Measurements from ENCODE around the gene CAMK2G.
"Not testable (repeated sequence)": the region's sequence is repeated elsewhere in the genome, so short reads cannot be mapped to it uniquely, and the experiment has no call there.

CAMK2G gene

DNA sequence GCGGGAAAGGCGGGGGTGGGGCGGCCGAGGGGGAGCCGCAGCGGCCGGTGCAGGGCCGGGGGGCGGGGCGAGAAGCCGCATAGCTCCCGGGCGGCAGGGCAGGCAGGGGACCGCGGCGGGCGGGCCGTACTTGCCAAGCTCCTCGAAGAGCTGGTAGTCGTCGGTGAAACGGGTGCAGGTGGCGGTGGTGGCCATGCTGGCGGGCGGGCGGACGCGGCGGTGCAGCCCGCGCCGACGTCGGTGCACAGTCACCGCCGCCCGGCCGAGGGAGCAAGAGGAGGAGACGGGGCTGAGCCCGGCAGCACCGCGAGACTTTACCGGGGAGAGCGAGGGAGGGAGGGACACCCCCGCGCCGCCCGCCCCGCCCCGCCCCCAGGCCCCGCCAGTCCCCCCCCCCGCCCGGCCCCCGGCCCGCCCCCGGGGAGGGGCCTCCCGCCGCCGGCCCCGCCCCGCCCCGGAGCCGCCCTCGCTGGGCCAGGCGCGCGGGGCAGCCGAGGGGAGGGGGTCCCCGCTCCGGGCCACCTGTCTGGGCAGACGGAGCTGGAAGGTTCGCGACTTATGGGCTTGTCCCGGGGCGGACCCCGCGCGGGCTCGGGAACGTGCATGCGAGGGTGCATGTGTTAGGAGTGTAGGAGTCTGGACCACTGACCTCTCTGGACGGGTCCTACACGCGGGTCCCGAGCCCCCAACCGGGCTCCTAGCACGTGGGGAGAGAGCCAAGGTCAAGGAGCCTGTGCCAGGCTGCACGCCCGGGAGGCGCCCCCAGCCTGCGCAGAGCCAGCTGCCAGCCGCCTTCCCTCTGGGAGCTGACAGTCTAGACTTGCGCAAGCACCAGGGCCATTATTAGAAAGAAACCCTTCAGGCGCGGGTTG, at the start of gene CAMK2G:
TSS of gene CAMK2G (minus strand) at position 289 of the 872 bp plus-strand sequence. CDS start at position 195, 94 bp downstream.
- DNase-seq = no peak

DNA sequence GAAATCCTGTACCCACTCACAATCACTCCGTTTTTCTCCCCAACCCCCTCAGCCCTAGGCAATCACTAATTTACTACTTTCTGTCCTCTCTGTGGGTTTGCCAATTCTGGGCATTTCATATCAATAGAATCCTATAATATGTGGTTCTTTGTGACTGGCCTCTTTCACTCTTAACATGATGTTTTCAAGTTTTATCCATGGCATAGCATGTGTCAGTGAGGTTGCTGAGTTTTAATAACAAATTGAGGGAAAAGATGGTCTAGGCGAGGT, 48.4 kb upstream of the CAMK2G start:
- DNase-seq = no peak

DNA sequence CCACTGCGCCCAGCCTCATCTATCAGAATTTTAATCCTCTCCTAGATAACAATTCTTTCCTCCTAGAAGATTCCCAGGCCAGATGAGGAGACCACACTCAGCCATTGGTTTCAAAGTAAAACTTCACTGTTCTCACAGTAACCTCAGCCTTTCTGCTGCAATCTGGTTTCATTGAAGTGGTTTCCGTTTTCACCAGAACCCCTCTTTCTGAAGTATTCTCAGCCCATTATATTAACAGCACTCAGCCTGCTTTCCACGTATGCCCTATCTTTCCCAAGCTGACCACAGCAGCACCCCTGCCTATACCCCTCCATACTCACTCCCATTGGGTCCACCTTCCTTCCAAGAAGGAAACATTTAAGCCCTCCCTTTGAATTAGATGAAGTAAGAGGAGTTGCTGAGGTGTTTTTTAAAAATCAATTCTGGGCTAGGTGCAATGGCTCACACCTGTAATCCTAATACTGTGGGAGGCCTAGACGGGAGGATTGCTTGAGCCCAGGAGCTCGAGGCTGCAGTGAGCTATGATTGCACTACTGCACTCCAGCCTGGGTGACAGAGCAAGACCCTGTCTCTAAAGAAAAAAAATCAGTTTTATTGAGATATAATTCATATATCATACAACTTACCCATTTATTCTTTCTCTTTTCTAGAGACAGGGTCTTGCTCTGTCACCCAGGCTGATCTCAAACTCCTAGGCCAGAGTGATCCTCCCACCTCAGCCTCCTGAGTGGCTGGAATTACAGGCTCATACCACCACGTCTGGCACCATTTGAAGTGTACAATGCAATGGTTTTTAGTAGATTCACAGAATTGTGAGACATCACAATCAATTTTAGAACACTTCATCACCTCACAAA, 47.9 kb upstream of the CAMK2G start:
- DNase-seq = no peak

DNA sequence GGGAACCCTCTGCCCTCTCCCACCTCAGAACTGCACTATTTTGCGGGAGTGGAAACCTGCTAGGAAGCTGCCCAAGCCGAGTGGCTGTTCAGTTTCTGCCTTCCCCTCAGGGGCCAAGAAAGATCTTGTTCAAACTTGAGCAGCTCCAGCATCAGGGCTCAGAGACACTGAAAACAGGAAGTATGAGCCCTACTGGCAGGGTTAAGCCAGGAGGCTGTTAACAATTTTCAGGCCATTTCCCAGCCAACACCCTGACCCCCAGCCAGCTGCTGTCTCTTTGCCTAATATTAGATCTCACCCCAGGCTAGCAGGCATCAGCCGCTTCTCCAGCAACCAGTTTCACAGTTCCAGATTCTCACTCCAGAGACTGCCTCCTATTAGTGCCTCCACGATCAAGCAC, 45.7 kb upstream of the CAMK2G start:
- DNase-seq = no peak

DNA sequence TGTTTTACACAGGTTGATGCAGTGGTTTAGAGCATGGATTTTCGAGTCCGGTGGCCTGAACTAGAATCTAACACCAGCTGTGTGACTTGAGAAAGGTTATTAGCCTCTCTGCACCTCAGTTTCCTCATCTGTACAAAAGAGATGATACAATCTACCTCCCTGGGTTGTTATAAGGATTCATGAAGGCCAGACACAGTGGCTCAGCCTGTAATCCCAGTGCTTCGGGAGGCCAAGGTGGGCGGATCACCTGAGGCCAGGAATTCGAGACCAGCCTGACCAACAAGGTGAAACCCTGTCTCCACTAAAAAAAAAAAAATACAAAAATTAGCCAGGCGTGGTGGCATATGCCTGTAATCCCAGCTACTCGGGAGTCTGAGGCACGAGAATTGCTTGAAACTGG, 45.1 kb upstream of the CAMK2G start:
- not testable (repeated sequence) for DNase-seq

DNA sequence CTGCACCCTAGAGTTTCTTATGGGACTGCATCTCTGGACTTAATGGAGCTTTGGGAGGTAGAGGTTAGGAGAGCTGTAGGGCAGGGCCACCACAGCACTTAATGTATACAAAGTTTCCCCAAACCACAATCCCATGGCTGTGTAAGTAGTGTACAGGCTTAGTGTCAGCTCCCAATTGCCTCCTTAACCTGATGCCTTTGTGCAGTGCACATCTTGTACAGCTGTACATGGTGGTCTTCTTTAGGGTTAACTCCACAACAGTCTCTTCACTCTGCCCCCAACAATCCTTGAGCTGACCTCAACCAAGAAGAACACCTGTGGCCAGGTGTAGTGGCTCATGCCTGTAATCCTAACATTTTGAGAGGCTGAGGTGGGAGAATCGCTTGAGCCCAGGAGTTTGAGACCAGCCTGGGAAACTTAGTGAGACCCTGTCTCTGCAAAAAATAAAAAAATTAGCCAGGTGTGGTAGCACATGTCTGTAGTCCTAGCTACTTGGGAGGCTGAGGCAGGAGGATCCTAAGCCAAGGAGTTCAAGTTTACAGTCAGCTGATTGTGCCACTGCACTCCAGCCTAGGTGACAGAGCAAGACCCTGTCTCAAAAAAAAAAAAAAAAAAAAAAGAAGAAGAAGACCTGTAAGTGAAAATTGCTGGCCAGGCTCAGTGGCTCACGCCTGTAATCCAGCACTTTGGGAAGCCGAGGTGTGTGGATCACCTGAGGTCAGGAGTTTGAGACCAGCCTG, 43.4 kb upstream of the CAMK2G start:
- no peak for DNase-seq

DNA sequence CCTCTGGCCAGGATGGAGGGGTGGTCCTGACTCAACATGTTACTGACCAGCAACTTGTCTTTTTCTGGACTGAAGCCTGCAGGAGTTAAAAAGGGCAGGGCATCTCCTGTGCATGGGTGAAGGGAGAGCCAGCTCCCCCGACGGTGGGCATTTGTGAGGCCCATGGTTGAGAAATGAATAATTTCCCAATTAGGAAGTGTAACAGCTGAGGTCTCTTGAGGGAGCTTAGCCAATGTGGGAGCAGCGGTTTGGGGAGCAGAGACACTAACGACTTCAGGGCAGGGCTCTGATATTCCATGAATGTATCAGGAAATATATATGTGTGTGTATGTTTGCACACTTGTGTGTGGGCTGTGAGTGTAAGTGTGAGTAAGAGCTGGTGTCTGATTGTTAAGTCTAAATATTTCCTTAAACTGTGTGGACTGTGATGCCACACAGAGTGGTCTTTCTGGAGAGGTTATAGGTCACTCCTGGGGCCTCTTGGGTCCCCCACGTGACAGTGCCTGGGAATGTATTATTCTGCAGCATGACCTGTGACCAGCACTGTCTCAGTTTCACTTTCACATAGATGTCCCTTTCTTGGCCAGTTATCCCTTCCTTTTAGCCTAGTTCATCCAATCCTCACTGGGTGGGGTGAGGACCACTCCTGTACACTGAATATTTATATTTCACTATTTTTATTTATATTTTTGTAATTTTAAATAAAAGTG, 42.6 kb upstream of the CAMK2G start:
- DNase-seq = no peak

DNA sequence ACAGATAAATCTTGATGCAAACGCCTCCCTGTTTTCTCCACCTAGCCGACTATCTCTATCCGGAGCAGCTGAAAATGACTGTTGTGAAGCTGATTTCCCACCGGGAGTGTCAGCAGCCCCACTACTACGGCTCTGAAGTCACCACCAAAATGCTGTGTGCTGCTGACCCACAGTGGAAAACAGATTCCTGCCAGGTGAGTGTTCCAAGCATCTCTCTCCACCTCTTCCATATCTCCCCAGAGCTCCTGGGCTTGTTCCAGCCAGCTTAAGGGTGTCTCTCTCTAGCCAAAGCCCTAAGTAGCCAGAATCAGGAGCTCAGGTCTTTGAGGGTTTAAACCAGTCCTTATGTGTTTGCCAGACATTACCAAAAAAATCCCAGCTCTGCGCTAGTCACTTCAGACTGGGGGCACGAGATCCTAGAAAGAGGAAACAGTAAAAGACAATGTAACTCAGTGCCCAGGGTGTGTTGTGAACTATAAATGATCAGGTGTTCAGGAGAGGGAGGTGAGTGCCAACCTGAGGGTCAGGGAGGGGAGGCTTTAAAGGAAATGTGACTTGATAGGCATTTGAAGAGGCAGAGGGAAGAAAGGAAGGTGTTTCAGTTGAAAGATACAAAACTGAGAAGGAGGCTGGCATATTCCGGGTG, 41.0 kb upstream of the CAMK2G start:
- DNase-seq = no peak

DNA sequence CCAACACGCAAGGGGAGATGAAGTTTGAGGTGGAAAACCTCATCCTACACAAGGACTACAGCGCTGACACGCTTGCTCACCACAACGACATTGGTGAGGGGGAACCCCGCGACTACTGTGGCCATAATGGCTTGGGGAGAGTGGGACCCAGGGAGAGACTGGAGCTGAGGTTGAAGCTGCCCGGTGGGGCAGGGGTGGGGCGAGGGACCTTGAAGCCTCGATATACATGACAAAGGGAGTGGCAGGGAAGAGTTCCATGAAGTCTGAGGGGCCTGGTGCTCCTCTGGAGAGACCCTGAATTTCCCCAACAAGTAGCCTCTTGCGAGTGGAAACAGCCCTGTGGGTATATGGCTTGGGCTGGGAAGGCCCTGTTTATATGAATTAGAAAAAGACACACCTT, 39.7 kb upstream of the CAMK2G start:
- no peak for DNase-seq

DNA sequence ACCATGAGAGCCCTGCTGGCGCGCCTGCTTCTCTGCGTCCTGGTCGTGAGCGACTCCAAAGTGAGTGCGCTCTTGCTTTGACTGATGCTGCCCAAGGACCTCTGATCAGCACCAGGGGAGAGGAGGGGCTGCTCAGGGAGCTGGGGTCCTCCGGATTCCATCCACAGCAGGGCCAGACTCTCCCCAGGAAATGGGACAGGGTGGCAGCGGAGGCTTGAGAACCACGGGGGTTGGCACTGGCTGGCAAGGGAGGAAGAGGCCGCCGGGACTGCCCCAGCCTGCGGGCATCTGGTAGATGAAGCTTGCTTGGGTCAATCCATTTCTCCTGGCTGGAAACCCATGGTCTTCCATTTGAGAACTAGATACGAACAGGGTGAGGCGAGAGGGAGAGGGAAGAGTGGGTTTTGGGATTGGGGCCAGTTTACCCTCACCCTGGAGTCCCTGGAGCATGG, 37.2 kb upstream of the CAMK2G start:
- DNase-seq = no peak

DNA sequence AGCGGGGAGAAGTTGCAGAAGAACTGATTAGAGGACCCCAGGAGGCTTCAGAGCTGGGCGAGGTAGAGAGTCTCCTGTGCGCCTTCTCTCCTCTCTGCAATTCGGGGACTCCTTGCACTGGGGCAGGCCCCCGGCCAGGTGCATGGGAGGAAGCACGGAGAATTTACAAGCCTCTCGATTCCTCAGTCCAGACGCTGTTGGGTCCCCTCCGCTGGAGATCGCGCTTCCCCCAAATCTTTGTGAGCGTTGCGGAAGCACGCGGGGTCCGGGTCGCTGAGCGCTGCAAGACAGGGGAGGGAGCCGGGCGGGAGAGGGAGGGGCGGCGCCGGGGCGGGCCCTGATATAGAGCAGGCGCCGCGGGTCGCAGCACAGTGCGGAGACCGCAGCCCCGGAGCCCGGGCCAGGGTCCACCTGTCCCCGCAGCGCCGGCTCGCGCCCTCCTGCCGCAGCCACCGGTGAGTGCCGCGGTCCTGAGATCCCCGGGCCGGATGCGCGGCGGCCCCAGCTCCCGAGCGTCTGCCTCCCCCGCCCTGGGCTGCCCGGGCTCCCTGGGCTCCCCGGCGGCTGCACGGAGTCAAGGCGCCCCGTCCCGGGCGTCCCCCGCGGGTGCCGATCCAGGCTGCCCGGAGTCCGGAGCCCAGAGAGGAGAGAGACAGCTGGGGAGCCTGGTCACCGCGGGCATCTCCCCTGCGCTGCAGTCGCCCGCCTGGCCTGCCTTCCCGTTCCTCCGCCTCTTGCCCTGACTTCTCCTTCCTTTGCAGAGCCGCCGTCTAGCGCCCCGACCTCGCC, 36.6 kb upstream of the CAMK2G start, which contains the start of gene PLAU:
TSS of gene PLAU (plus strand) at position 369 of the 789 bp plus-strand sequence. CDS start 424 bp downstream, outside the sequence.
- no peak for DNase-seq

DNA sequence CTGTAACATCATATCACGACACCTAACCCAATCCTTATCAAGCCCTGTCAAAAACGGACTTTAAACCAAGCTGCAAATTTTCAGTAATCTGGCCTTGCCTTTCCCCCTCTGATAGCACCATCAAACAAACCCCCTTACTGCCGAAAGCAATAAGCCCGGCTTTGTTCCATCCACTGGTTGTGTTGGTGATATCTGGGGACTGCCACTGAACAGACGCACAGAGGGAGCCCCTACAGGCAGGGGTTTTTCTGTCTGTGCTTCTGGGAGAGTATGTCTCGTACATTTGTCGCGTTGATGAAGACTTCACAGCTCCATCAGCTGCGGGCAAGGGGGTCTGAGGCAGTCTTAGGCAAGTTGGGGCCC, 36.0 kb upstream of the CAMK2G start:
- no peak for DNase-seq

DNA sequence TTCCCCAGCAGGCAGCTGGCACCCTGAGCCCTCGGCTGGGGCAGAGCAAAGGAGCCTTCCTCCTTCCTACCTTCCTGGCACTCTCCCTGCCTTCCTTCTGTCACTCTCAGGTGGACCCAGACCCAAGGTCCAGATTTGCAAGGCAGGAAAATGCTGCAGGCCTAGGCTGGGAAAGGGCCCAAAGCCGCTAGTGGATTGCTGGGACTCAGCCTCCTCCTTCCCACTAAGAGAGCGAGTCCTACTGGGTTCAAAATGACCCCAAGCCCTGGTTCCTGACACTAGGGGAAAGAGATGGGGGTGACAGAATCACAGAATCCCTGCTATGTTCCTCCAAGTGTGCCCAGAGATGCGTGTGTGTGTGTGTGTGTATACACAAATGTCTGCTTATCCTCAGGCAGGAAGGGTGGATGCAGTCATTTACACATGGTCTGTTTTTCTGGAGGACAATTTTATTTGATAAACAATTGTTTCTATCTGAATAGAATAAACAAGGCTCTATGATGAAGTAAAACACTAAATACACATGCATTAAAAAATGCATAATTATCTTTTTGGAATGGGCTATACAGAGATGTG, 35.3 kb upstream of the CAMK2G start:
- DNase-seq = no peak

DNA sequence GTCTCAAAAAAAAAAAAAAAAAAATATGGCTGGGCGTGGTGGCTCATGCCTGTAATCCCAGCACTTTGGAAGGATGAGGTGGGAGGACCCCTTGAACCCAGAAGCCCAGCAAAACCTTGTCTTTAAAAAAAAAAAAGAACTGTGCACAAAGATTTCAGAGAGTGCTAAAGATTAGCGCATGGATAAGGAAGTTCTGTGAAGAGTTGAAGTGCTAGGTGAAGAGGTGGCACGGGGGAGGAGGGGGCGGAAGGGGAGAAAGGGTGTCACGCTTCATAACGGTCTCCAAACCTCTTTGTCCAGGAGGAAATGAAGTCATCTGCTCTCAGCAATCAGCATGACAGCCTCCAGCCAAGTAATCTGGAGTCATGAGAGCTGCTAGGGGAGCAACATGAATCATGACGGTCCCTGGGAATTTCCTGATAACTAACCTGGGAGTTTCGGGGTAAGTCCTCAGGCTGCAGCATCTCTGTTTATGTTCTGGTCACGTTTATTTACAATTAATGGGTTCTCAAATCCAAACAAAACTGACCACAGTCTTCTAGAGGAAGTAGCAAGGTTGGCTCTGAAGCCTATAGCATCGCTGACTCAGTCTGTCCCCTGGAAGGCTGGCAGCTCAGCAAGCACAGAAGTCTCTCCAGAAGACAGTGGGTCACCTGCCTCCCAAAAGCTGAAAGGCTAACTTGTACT, 34.6 kb upstream of the CAMK2G start:
- no peak for DNase-seq

DNA sequence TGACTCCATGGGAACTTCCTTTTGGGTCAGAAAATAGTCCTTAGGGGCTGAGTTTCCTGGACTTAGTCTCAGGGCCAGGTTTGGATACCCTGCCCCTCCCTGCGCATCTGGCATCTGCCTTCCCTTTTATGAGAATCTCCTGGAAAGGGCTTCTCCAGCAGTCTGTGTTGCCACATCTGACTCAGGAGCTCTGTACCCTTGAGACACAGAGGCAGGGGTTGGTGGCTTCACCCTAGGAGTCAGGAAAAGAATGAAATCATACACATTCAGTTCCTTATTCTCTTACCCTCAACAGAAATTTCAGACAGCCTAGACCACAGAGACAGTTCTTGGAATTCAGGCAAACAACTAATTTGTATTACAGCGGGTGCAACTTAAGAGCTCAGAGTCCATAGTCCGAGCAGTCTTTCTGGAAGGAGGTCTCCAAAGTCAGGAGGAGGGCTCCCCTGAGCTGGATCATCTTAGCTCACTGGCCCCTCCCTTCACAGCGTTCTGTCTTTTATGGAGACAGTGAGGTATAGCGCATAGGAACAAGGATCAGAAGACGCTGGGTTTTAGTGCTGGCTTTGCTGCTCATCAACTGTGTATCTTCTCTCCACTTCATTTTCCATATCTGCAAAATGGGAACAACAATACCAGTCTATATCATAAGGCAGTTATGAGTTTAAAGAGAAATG, 33.6 kb upstream of the CAMK2G start:
- DNase-seq = no peak

DNA sequence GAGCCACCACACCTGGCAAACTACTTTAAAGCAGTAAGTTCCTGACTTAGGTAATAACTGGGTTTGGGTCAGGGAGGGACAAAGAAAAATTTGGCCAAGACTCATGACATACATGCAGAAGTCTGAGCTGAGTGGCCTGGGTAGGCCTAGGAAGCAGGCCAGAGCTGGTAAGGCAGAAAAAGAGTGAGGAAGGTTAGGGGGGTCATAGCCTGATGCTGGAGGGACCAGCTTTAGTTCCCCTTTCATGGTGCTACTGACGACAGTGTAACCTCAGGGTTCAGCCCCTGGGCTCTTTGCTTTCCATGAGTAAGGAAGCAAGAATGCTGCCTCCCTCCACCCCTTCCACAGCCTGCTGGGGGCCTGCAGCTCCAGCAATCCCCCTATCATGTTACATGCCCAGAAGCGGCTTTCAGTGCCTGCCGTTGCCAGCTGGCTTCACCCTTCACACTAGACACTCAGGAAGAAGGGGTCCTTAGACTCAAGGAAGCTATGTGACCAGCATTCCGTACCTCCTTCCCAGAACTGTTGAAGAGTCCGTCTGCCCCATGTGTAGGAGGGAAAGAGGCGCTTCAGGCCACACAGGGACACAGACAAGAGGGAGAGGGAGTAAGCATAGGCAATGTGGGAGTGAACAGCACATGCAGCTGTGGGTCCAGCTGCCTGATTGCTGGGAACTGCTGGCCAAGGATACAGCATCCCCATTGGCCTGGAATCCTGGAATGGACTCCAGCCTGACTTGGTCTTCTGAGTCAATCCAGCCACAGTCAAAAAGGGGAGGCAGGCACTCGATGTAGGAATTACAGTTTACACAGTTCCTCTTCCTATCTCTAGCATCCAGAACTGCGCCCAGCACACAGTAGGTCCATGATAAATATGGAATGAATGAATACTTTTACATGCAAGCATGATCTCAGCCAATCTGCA, 32.4 kb upstream of the CAMK2G start:
- DNase-seq = no peak

DNA sequence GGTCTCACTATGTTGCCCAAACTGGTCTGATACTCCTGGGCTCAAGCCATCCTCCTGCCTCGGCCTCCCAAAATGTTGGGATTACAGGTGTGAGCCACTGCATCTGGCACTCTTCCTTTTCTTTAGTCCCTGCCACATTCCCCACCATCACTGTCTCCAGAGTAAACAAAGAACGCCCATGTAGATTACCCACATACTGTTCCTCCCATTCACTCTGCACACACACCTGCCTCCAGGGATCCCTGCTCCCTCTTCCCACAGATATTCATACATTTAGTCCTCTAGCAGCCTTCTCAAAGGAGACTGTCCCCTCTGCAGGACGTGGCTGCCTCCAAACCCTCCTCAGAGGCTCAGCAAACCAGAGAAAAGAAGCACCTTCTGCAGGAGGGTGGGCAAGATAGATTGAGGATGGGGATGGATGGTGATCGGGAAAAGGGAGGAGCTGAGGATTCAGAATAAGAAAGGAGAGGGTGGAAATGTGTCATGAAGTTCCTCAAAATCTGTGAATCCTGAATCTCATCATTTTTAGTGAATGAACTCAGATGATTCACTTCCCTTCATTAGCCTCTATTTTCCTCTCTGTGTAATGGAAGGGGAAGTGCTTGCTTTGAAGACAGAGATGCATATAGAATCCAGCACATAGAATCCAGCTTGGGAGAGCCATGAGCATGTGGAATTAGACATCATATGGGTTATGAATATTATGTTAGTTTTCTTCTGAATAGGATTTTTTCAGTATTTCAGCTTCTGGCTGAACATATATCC, 31.1 kb upstream of the CAMK2G start:
- no peak for DNase-seq

DNA sequence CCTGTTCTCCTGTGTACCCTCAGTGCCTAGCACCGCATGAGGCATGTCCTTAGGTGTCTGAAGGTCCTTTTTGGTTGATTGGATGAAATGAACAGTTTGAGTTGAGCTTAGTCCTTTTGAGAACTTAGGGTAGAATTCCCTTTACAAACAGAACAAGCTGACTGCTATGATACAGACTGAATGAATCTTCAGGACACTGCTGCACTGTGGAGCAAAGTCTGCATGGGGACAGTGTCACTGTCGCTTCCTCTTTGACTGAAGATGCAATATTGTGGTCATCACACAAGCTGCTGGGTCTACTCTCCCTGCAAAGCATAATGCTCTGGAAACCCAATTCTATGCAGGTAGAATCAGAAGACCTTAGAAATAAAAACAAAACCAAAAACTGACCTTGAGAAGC, 28.0 kb upstream of the CAMK2G start:
- no peak for DNase-seq
